GM10266 (cell line): Measurements from ENCODE around the gene ALPK3.

ENCODE experiments used
- DNase-seq: peaks from one replicate; pipeline ENCODE4 v3.0.0; 2012; ENCODE audit errors: extremely low spot score
- TF ChIP-seq, protein P1 (sequence below): IDR thresholded peaks from 2 replicates; pipeline ENCODE4 v1.5.1; 2012; ENCODE audit warnings: mild to moderate bottlenecking, low read depth; ENCODE audit not compliant: control insufficient read depth, insufficient read depth; ENCODE audit errors: missing control alignments

The ALPK3 gene

DNA sequence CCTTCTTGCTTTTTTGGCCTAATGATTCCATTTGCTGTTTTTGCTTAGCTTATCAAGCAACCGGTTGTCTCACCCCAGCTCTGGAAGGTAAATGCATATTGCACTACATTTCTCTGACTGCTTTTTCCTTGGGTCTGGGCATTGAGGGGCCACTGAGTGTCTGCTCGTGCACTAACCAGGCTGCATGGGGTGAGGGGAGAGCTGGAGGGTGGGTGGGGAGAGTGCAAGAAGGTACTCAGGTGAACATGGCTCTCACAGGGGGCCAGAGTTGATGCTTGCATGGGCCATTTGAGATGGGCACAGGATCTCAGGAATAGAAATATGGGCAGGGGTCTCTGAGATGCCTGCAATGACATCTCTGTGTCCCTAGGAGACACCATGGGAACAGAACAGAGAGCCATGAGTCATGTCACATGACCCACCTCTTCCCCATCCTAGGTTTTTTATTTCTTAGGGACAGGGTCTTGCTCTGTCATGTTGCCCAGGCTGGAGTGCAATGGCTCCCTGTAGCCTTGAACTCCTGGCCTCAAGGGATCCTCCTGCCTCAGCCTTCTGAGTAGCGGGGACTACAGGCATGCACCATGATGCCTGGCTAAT lies 6.2 kb downstream of the ALPK3 start:
- TF ChIP-seq, protein P1, sequence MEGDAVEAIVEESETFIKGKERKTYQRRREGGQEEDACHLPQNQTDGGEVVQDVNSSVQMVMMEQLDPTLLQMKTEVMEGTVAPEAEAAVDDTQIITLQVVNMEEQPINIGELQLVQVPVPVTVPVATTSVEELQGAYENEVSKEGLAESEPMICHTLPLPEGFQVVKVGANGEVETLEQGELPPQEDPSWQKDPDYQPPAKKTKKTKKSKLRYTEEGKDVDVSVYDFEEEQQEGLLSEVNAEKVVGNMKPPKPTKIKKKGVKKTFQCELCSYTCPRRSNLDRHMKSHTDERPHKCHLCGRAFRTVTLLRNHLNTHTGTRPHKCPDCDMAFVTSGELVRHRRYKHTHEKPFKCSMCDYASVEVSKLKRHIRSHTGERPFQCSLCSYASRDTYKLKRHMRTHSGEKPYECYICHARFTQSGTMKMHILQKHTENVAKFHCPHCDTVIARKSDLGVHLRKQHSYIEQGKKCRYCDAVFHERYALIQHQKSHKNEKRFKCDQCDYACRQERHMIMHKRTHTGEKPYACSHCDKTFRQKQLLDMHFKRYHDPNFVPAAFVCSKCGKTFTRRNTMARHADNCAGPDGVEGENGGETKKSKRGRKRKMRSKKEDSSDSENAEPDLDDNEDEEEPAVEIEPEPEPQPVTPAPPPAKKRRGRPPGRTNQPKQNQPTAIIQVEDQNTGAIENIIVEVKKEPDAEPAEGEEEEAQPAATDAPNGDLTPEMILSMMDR, result no peak
- DNase-seq, result no peak

DNA sequence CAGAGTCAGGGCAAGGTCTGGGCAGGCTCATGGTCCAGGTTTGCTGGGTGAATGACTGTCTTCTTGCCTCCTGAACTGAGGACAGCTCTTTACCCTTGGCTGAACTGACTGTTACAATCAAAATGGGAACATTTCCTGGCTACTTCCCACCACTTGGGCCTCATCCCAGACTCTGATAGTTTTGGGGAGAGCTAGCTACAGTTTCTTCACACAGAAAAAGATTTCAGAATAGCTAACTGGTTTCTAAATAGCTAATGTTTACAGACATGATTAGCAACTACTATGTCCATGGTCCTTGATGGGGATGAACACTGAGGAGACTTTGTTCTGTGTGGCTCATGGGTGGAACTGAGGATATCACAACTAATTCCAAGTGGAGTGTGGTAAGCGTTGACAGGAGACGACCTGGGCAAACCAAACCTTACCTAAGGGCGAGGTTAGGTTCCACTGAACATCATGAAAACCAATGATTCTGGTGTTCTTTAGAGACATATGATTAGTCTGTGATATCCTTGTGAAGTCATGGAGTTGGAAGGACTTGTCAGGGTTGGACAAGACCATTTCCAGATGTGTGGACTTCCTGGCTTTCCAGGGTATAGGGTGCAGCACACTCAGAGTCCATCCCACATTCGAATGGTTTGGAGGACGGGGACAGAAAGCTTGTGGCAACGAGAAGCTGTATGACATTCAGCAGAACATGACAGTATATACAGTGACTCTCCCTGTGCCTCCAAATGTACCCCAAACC lies 7.3 kb downstream of the ALPK3 start:
- TF ChIP-seq, protein P1, result no peak
- DNase-seq, result no peak

GRCh38 chr15:84826369-84826823 lies 9.2 kb downstream of the ALPK3 start:
- TF ChIP-seq, protein P1, result peak; percentile 50
- DNase-seq, result peak; percentile 53

- TF ChIP-seq, protein P1, result no peak
- no peak for DNase-seq
Measured at GRCh38 chr15:84827246-84827645, 10.1 kb downstream of the ALPK3 start.

DNA sequence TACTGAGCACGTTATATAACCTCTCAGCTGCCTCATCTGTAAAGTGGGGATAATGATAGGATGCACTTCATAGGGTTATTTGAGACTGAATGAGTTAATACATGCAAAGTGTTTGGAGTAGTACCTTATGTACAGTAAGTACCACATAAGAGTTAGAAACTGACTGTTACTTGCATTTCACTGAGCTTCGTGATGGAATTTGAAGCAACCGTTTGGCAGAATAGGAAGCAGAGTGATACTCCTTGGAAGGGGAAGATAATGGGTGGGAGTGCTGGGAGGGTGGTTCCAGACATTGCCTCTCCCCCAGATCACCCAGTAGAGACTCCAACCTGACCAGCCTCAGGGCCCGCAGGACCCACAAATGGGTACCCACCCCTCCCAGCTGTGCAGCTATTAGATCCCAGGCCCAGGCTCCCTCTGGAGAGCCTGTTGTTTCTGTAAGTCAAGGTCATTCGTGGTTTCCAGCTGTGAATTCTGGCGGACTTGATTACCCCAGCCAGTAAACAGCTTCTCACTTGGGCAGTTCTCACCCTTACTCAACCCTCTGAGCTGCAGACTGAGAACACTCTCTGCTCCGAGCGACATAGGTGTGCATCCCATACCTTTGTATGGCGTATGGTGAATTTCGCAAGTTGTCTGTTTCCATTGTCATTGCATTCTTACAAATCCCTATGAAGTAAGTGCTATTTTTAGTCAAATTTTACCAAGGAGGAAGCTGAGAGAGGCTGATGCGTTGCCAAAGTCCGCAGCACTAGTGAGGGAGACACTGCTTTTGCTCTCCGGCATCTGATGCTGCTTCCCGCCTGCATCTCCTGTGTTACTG lies 11.1 kb downstream of the ALPK3 start:
- TF ChIP-seq, protein P1, result no peak
- DNase-seq, result no peak

- TF ChIP-seq, protein P1, result no peak
- no peak for DNase-seq
Measured at GRCh38 chr15:84829428-84829827, 12.3 kb downstream of the ALPK3 start.
